Measurements from ENCODE around the gene IGF2. TPM values are rescaled to one million over a fixed set of nuclear protein-coding genes. Genes with fewer than 3 reads are reported as not detected.

Gene IGF2
- total and polyA plus RNA-seq, 10 of the 15 experiments (the other 5 are each of a cell fraction or from before 2014, with no cell fraction given): 0.41 TPM; not detected in 9

GRCh38 chr11:2153581-2154194 is 14.5 kb upstream of the IGF2 start:
- no peak overlapping the region for H3K4me3 ChIP-seq
- SMC1A ChIA-PET (ENCODE audit: uncharacterized antibody, unreplicated experiment): interaction anchor here (1.3 kb wide), 1 partner anchor 117 kb away, joined by 3 read pairs; no protein-coding TSS in a partner anchor
- DNase-seq (ENCODE audit: low read depth, low spot score) (no peak), FAIRE-seq (no peak), ATAC-seq (no peak)
- no peak overlapping the region for H3K4me2 ChIP-seq (ENCODE audit: control insufficient read depth, insufficient read depth)
- POLR2A ChIA-PET: no interaction called here
- in situ Hi-C loops (cut with MboI) (loop anchor here (5.0 kb wide), 2 partner anchors 331 to 456 kb away; partner anchors contain the start of gene KRTAP5-6), intact Hi-C loops (cut with micrococcal nuclease; ENCODE audit: unreplicated experiment) (no loop called here)
- no peaks in the 10 kb centered on the region for H3K79me2 ChIP-seq (ENCODE audit: control insufficient read depth, insufficient read depth, low read length)
- RAD21 ChIA-PET (ENCODE audit: unreplicated experiment): interaction anchor here (1.1 to 6.4 kb wide), 3 partner anchors 117 to 501 kb away, joined by 3 to 101 read pairs (median 6); no protein-coding TSS in a partner anchor
- CTCF ChIA-PET: interaction anchor here (0.7 to 7.8 kb wide), 6 partner anchors 116 to 514 kb away, joined by 3 to 180 read pairs (median 5); no protein-coding TSS in a partner anchor
- no peak overlapping the region for H3K9ac ChIP-seq (ENCODE audit: control insufficient read depth, insufficient read depth, low read length)
- BruUV-seq (replicated peaks): no TSS peak
- no peaks in the 10 kb centered on the region for H3K4me1 ChIP-seq (ENCODE audit: control insufficient read depth, insufficient read depth, low read length)
- no peaks in the 10 kb centered on the region; a peak in 1 of 4 replicates for H3K27me3 ChIP-seq (replicated peaks in 1 of 2; ENCODE audit: control insufficient read depth in 2 of 2, insufficient read depth in 2 of 2, low read length in 1 of 2)
- no peak overlapping the region for H3K27ac ChIP-seq (ENCODE audit: control insufficient read depth, insufficient read depth)
- no peaks in the 10 kb centered on the region for H4K20me1 ChIP-seq (ENCODE audit: control insufficient read depth, insufficient read depth)
- TF ChIP-seq BMI1 (IDR thresholded peaks at IDR 0.05; ENCODE audit: borderline replicate concordance) (no peak), GABPA (IDR thresholded peaks at IDR 0.05; ENCODE audit: low read depth) (no peak), CBX3 (IDR thresholded peaks at IDR 0.05; ENCODE audit: borderline replicate concordance, low read depth) (no peak), IRF5 (IDR thresholded peaks at IDR 0.05; ENCODE audit: borderline replicate concordance) (no peak)
- no peak overlapping the region for H2AFZ ChIP-seq (ENCODE audit: control insufficient read depth, low read depth, low read length)
- H3K9me3 ChIP-seq (replicated peaks; ENCODE audit: control insufficient read depth, insufficient read depth, low read length): no peaks in the 10 kb centered on the region
- WGBS (ENCODE audit: insufficient coverage, insufficient replicate concordance, low lambda C conversion rate, missing lambda C conversion rate): 29% methylated on average over 13 of the region's 14 CpGs
- H3K36me3 ChIP-seq (ENCODE audit: control insufficient read depth in 2 of 2, insufficient read depth in 2 of 2, low read length in 1 of 2): no peaks in the 10 kb centered on the region

Measured in GM12878 (cell line).